Peyer's patch (tissue), 4 donors: ENCODE results near the gene ANKRD22. TPM values are rescaled to one million over a fixed set of nuclear protein-coding genes. Genes with fewer than 3 reads are reported as not detected.

Experiments used
- DNase-seq, 3 donors: peaks; one replicate each; pipeline ENCODE4 v3.0.0-alpha.2; 2017 to 2019
- H3K27ac ChIP-seq, 4 donors: fragments of 200-600 bp; sonication (generic); one replicate each; pipeline ENCODE4 v1.5.1; 2016 to 2019
- H3K27me3 ChIP-seq, 2 donors: fragments of 200-600 bp; sonication (generic); one replicate each; pipeline ENCODE4 v1.5.1; 2019
- H3K36me3 ChIP-seq, 3 donors: fragments of 200-600 bp; sonication (generic); one replicate each; pipeline ENCODE4 v1.5.1; 2016 to 2019
- H3K4me1 ChIP-seq, 4 donors: fragments of 200-600 bp; sonication (generic); one replicate each; pipeline ENCODE4 v1.5.1; 2016 to 2019
- H3K4me3 ChIP-seq, 4 donors: fragments of 200-600 bp; sonication (generic); 1 replicate in 3 of 4; 2 replicates in 1 of 4; pipeline ENCODE4 v1.5.1; 2016 to 2019; ENCODE audit warnings: mild to moderate bottlenecking in 1 of 4
- H3K9me3 ChIP-seq, 4 donors: fragments of 200-600 bp; sonication (generic); one replicate each; pipeline ENCODE4 v1.5.1; 2016 to 2019; ENCODE audit warnings: mild to moderate bottlenecking in 1 of 4
- CTCF ChIP-seq, 6 experiments: fragments of 450-650 bp in 4 of 6; fragments of 200-600 bp in 2 of 6; sonication (generic) in 1 of 6; IDR thresholded peaks; one replicate each; pipeline ENCODE4 v1.5.1; 2017 to 2019; ENCODE audit warnings: antibody characterized with exemption in 6 of 6, mild to moderate bottlenecking in 3 of 6, moderate library complexity in 1 of 6
- POLR2A ChIP-seq, 2 donors: fragments of 450-650 bp; IDR thresholded peaks; one replicate each; pipeline ENCODE4 v1.5.1; 2017; ENCODE audit warnings: antibody characterized with exemption in 2 of 2, mild to moderate bottlenecking in 2 of 2, moderate library complexity in 2 of 2
- total RNA-seq, 4 donors: library from RNA; depleted of rRNA; stranded (reverse); fragments of >200 nt; gene quantifications; one replicate each; pipeline ENCODE4 v1.1.0, GENCODE V29; 2016

Gene ANKRD22
- total RNA-seq, 4 donors from 2014 or later: 0.70 to 1.5 (median 1.1) TPM; not detected in 1

GRCh38 chr10:88895250-88895649 lies 43.6 kb upstream of the ANKRD22 start:
- DNase-seq: no peak
- H3K27ac ChIP-seq: peak overlapping the region in 3 of 4 donors; percentile 56 to 87 (median 84)
- no peak overlapping the region for H3K4me3 ChIP-seq
- no peaks in the 10 kb centered on the region for H3K27me3 ChIP-seq
- no peaks in the 10 kb centered on the region for H3K9me3 ChIP-seq
- no peaks in the 10 kb centered on the region for H3K36me3 ChIP-seq
- no peak for TF ChIP-seq POLR2A (IDR thresholded peaks at IDR 0.05)
- TF ChIP-seq CTCF (IDR thresholded peaks at IDR 0.05): peak in 3 of 6 experiments; percentile 28 to 31 (median 30)
- H3K4me1 ChIP-seq: peaks cover 0 to 66% (median 13%) of the 10 kb centered on the region in 4 donors

- peak overlapping the region in 1 of 4 donors; percentile 35 for H3K27ac ChIP-seq
These were observed 42.0 kb upstream of the ANKRD22 start for GRCh38 chr10:88893611-88894010.

GRCh38 chr10:88892222-88892967 lies 40.8 kb upstream of the ANKRD22 start:
- no peak overlapping the region for H3K27ac ChIP-seq
- H3K27me3 ChIP-seq: no peaks in the 10 kb centered on the region
- no peak for DNase-seq
- no peaks in the 10 kb centered on the region for H3K9me3 ChIP-seq
- H3K4me1 ChIP-seq: peaks cover 0 to 42% (median 8%) of the 10 kb centered on the region in 4 donors
- no peak overlapping the region for H3K4me3 ChIP-seq
- H3K36me3 ChIP-seq: no peaks in the 10 kb centered on the region
- TF ChIP-seq CTCF (IDR thresholded peaks at IDR 0.05) (no peak), POLR2A (IDR thresholded peaks at IDR 0.05) (no peak)

More at GRCh38 chr10:88893611-88894010, 42.0 kb upstream of the ANKRD22 start:
- no peaks in the 10 kb centered on the region for H3K27me3 ChIP-seq
- TF ChIP-seq CTCF (IDR thresholded peaks at IDR 0.05) (no peak), POLR2A (IDR thresholded peaks at IDR 0.05) (no peak)
- no peak for DNase-seq
- no peak overlapping the region for H3K4me3 ChIP-seq
- H3K9me3 ChIP-seq: no peaks in the 10 kb centered on the region
- H3K4me1 ChIP-seq: peaks cover 0 to 53% (median 11%) of the 10 kb centered on the region in 4 donors
- no peaks in the 10 kb centered on the region for H3K36me3 ChIP-seq

- TF ChIP-seq POLR2A (IDR thresholded peaks at IDR 0.05) (no peak), CTCF (IDR thresholded peaks at IDR 0.05) (no peak)
- no peaks in the 10 kb centered on the region for H3K9me3 ChIP-seq
- H3K27me3 ChIP-seq: no peaks in the 10 kb centered on the region
- no peak for DNase-seq
- no peak overlapping the region for H3K27ac ChIP-seq
- H3K4me3 ChIP-seq: no peak overlapping the region
- no peaks in the 10 kb centered on the region for H3K36me3 ChIP-seq
- H3K4me1 ChIP-seq: peaks cover 0 to 27% (median 4%) of the 10 kb centered on the region in 4 donors
These were observed 39.2 kb upstream of the ANKRD22 start for GRCh38 chr10:88890681-88891381.

- H3K4me3 ChIP-seq: no peak overlapping the region
- TF ChIP-seq CTCF (IDR thresholded peaks at IDR 0.05) (no peak), POLR2A (IDR thresholded peaks at IDR 0.05) (no peak)
- peaks cover 0 to 16% (median 6%) of the 10 kb centered on the region in 4 donors for H3K4me1 ChIP-seq
- no peaks in the 10 kb centered on the region for H3K36me3 ChIP-seq
- no peaks in the 10 kb centered on the region for H3K9me3 ChIP-seq
- no peaks in the 10 kb centered on the region for H3K27me3 ChIP-seq
- DNase-seq: no peak
- no peak overlapping the region for H3K27ac ChIP-seq
These were observed 38.1 kb upstream of the ANKRD22 start for GRCh38 chr10:88889559-88890337.
